AG09319 (cell line): ENCODE data around the gene DAB2.
A peak's percentile ranks its signal among the peaks of the same experiment; 100 is the strongest.

ENCODE experiments used
- DNase-seq: peaks from one replicate; pipeline ENCODE4 v3.0.0-alpha.2; 2010; ENCODE audit warnings: low read depth; ENCODE audit errors: extremely low read depth
- TF ChIP-seq, protein P1 (sequence below): IDR thresholded peaks from 2 replicates; pipeline ENCODE4 v1.5.1; 2011; ENCODE audit warnings: low read depth, mild to moderate bottlenecking, inconsistent platforms, low read length, moderate library complexity

Gene DAB2

DNA sequence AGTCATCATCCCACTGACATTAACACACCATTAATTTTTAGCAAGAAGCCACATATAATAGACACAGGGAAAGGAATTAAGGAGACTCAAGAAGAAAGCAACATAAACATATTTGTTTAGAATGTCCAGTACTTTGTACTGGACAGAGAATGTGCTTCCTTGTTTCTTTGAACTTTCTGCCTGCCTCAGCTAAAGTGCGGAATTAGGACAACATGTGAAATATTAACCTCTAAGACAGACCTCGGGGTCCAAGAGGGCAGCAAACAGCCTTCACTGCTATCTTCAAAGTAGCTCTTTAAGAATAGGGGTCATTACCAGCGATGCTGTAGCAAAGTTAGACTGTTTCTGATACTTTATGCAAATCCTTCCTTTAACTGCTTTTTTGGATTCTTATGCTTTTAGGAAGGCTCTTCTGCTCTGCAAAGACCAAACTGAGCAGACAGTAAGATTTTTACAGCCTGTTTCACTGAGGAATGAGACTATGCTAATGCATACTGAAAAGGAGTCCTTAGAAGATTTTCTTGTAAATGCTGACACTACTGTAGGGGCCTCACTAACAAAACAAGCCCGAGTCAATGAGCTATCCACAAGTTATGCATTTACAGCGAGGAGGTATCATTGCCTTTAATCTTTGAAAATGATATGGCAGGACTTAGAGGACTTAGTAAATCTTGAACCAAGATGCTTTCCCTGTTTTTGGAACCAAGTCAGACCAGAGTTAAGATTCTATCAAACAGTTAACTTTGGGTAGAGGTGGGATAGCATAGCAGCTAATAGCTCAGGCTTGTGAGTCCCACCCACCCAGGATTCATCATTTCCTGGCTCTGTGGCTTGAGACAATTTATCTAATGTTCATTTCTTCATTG, 23.8 kb downstream of the DAB2 start:
- TF ChIP-seq, protein P1, sequence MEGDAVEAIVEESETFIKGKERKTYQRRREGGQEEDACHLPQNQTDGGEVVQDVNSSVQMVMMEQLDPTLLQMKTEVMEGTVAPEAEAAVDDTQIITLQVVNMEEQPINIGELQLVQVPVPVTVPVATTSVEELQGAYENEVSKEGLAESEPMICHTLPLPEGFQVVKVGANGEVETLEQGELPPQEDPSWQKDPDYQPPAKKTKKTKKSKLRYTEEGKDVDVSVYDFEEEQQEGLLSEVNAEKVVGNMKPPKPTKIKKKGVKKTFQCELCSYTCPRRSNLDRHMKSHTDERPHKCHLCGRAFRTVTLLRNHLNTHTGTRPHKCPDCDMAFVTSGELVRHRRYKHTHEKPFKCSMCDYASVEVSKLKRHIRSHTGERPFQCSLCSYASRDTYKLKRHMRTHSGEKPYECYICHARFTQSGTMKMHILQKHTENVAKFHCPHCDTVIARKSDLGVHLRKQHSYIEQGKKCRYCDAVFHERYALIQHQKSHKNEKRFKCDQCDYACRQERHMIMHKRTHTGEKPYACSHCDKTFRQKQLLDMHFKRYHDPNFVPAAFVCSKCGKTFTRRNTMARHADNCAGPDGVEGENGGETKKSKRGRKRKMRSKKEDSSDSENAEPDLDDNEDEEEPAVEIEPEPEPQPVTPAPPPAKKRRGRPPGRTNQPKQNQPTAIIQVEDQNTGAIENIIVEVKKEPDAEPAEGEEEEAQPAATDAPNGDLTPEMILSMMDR, result no peak
- no peak for DNase-seq

DNA sequence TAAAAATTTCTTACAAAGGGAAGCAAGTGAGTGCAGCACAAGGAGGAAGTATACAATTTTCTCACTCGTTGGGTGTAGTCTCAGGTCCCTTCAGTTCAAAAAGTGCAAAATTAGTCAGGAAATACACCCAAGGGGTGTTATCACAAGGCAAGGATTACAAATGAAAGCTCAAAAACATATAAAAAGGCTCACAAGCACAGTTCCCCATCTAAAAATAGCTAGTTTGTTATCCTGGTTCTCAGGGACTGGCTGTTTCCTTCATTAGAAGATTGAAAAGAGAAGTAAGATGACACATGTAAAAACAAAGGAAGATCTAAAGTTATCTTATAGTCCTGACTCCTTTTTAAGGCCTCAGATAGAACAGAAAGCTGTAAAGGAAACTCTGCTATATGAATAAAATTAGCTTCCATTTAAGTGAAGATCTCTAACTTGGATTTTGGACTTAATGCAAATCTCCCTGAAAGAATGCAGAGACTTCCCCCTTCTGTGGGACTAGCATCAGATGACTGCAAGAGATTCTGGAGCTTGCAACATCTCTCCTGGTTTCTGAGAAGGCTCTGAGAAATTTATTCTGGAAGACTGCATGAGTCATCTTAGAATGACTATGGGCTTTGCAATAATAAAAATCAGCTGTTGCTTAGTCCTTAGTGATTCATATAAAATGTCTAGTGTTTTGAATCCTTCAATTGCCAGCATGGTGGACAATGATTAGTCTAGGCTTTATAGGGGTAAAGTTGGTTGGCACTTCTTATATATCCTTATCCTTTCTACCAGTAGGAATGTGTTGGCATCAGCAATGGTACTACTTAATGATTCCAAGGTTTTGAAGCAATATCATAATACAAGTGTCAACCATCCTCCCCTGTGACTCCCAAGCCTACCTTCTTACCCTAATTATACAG, 25.4 kb downstream of the DAB2 start:
- DNase-seq, result peak; percentile 93

DNA sequence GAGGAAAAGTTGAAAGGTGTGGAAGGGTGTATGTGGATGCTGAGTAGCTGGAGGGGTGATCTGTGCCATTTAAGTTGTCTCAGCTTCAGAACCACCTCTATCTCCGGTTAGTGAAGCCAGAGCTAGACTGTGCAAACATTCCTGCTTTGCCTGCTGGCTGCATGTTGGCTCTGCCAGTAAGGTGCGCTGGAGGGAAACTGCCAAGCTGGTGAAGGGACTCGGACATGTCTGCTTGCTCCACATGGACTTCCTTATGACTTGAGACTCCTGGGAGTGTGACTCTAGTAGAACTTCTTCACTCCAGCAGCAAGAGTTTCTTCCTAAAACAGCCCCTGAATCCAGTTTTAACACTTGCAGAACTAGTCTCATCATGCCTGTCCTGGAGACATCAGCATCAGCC, 27.9 kb downstream of the DAB2 start:
- TF ChIP-seq, protein P1, result no peak
- no peak for DNase-seq

More for the DNA sequence above, 25.4 kb downstream of the DAB2 start:
- TF ChIP-seq, protein P1, result no peak

DNA sequence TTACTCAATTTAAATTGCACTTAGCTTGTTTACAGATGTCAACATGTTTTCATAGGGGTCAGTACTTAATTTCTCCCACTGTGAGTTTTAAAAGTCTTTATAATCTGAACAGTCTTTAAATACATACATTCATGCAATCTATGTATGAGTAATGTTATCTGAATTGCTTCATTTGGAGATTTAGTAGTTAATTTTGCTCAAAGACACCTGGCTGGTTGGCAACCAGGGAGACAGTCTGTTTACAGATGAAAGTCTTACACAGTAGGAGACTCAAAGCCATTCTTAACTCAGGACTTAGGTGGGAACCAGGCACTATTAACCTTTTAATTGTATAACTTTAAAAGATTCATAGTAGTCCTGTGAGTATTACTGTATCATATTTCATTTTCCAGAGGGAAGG, 29.3 kb downstream of the DAB2 start:
- DNase-seq, result no peak
- TF ChIP-seq, protein P1, result no peak

DNA sequence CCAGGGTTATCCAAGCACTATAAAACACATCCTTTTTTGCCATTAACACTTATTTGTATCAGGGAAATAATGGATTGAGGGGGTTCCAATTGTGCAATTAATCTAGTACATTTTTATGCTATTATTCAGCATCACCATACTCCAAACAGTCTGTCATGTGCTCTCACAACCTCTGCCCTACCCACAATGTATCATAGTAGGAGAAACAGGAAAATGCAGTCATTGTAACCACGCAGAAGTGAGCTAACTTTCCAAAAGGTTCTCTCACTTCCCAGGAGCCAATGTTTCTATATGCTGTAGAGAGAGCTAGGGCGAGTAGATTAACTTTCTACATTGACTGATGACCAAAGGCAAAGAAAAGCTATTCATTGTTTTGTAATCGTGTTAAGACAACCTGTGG, 29.8 kb downstream of the DAB2 start:
- no peak for DNase-seq
- TF ChIP-seq, protein P1, result no peak

DNA sequence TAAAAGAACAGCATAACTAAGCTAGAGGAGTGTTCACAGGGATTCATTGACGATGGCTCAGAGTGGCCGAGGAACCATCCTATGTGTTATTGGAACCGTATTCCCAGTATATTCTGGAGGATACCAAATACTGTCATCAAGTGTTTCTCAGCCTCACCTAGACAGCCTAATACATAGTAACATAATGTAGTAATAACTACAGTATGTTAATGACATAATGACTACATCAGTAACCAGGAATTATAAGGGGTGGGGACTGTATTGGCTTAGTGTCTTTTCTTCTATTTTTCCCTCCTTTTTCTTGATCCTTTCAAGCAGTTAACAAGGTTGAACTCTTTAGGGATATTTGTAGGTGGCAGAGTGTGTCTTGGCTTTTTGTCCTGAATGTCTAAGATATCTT, 33.8 kb downstream of the DAB2 start:
- TF ChIP-seq, protein P1, result no peak
- DNase-seq, result no peak

DNA sequence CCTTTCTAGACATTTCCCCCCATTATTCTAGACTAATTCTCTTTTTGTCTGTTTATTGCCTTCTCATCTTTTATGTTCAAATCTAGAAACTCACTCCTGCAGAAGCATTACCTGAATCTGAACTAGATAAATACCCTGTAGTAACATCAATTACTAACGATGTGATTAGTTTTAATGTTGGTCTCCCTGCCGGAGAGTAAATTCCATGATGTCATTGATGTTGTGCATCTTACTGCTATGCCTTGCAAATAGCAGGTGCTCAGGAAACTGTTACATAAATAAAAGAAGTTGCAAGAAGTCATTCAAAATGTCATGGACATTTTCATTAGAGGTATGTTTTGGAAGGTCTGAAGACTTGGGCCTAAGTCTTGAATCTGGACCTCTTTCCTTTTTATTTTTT, 37.5 kb downstream of the DAB2 start:
- DNase-seq, result no peak
- TF ChIP-seq, protein P1, result no peak
